ENCODE results near the gene COLGALT1. TPM values are rescaled to one million over a fixed set of nuclear protein-coding genes. Genes with fewer than 3 reads are reported as not detected.

Gene COLGALT1
- total and polyA plus RNA-seq, 2 of the 8 experiments (the other 6 are each of a cell fraction or from before 2014, with no cell fraction given) = 44.7 to 58.1 TPM

GRCh38 chr19:17616961-17617806 is 61.7 kb downstream of the COLGALT1 start:
- Histone ChIP-seq H4K20me1 (replicated peaks in 1 of 2; ENCODE audit: control insufficient read depth in 1 of 2, insufficient read depth in 2 of 2, low read length in 2 of 2) (peaks cover 3% of the 10 kb centered on the region in 2 experiments), H2BK5ac (ENCODE audit: low read depth, low read length) (peak overlapping the region; percentile 52; the same call in 1 of the 2 replicates), H2AFZ (ENCODE audit: low read length) (no peak overlapping the region), H4K5ac (ENCODE audit: insufficient read length, low read depth, low read length) (no peak overlapping the region), H3K4me1 (replicated peaks in 1 of 4; ENCODE audit: control insufficient read depth in 3 of 4, insufficient read depth in 4 of 4, low read length in 3 of 4) (no peaks in the 10 kb centered on the region), H3K14ac (ENCODE audit: insufficient read length) (no peak overlapping the region), H3K27ac (ENCODE audit: low read depth, low read length) (no peak overlapping the region), H3K4me3 (ENCODE audit: extremely low read depth in 1 of 4, insufficient read depth in 2 of 4, low read depth in 3 of 4, low read length in 4 of 4) (peak overlapping the region in 1 of 4 experiments; percentile 2; a peak in 1 of 8 replicates), H3K4ac (replicated peaks; ENCODE audit: insufficient read length, low read depth, low read length) (no peak overlapping the region), H3K4me2 (ENCODE audit: insufficient read depth in 1 of 2, low read depth in 2 of 2, low read length in 2 of 2) (0 out of 4 replicates have a peak overlapping the region, but pooled peaks of 1 of the 2 experiments have one; percentile 5), H3K27me3 (replicated peaks in 1 of 4; ENCODE audit: control insufficient read depth in 3 of 4, extremely low read depth in 1 of 4, insufficient read depth in 3 of 4, low read length in 3 of 4) (no peaks in the 10 kb centered on the region), H3K9me3 (ENCODE audit: insufficient read depth in 2 of 2, low read depth in 1 of 2, low read length in 1 of 2) (no peaks in the 10 kb centered on the region), H4K91ac (replicated peaks; ENCODE audit: insufficient read length, low read length) (no peak overlapping the region), H3K9ac (replicated peaks in 1 of 4; ENCODE audit: extremely low read depth in 1 of 4, low read depth in 3 of 4, low read length in 3 of 4) (no peak overlapping the region), H3K23ac (ENCODE audit: insufficient read length) (no peak overlapping the region), H2BK15ac (ENCODE audit: low read length) (no peak overlapping the region), H3K18ac (ENCODE audit: extremely low read depth, low read length) (no peak overlapping the region; the same call in 1 of the 2 replicates), H3K79me2 (ENCODE audit: control insufficient read depth in 1 of 2, insufficient read depth in 2 of 2, low read length in 2 of 2) (no peaks in the 10 kb centered on the region), H2BK20ac (ENCODE audit: low read length) (no peak overlapping the region), H4K8ac (ENCODE audit: extremely low read depth, insufficient read depth, low read length) (no peak overlapping the region), H3K56ac (replicated peaks; ENCODE audit: insufficient read length, low read depth, low read length) (no peak overlapping the region), H3K23me2 (ENCODE audit: low read depth, low read length) (no peaks in the 10 kb centered on the region), H2BK12ac (ENCODE audit: low read depth, low read length) (no peak overlapping the region), H3K36me3 (ENCODE audit: control insufficient read depth in 2 of 4, insufficient read depth in 4 of 4, low read length in 3 of 4) (peaks cover 0 to 6% (median 3%) of the 10 kb centered on the region in 4 experiments; a peak in 4 of 8 replicates), H2BK120ac (replicated peaks; ENCODE audit: low read depth, low read length) (no peak overlapping the region), H3K79me1 (ENCODE audit: low read depth, low read length) (no peaks in the 10 kb centered on the region; the same call in 1 of the 2 replicates), H2AK5ac (ENCODE audit: low read depth, low read length) (no peak overlapping the region)
- WGBS, 2 experiments (ENCODE audit: extremely low coverage in 1 of 2, insufficient coverage in 1 of 2, insufficient read length in 1 of 2, insufficient replicate concordance in 2 of 2, low coverage in 1 of 2, low lambda C conversion rate in 2 of 2, missing lambda C conversion rate in 1 of 2) = 83% methylated on average over 28 of the region's 28 CpGs; no CpG with 5 or more reads in 1 of the 2 experiments
- POLR2A ChIA-PET (ENCODE audit: partially characterized antibody) = interaction anchor here (0.6 to 2.0 kb wide), 2 partner anchors 11 to 794 kb away, joined by 3 to 7 read pairs; no protein-coding TSS in a partner anchor
- CTCF ChIA-PET (ENCODE audit: partially characterized antibody) = interaction anchor here (0.9 to 2.3 kb wide), 3 partner anchors 10 to 149 kb away, joined by 3 to 7 read pairs (median 3); no protein-coding TSS in a partner anchor
- FAIRE-seq = no peak
- DNase-seq (ENCODE audit: low read depth in 1 of 2, low spot score in 2 of 2) = peak in 1 of 2 experiments; percentile 82
- TF ChIP-seq NANOG (IDR thresholded peaks at IDR 0.05; ENCODE audit: insufficient read depth, low read depth, low read length, poor library complexity, severe bottlenecking) (no peak), MAFK (IDR thresholded peaks at IDR 0.05; ENCODE audit: low read depth, low read length) (no peak), SP1 (IDR thresholded peaks at IDR 0.05; ENCODE audit: low read depth, low read length) (0 out of 2 replicates have a peak, but pooled peaks have one; percentile 27), SUZ12 (IDR thresholded peaks at IDR 0.05; ENCODE audit: low read length) (no peak)
